ENCODE results near the gene KAZN.

The KAZN gene

DNA sequence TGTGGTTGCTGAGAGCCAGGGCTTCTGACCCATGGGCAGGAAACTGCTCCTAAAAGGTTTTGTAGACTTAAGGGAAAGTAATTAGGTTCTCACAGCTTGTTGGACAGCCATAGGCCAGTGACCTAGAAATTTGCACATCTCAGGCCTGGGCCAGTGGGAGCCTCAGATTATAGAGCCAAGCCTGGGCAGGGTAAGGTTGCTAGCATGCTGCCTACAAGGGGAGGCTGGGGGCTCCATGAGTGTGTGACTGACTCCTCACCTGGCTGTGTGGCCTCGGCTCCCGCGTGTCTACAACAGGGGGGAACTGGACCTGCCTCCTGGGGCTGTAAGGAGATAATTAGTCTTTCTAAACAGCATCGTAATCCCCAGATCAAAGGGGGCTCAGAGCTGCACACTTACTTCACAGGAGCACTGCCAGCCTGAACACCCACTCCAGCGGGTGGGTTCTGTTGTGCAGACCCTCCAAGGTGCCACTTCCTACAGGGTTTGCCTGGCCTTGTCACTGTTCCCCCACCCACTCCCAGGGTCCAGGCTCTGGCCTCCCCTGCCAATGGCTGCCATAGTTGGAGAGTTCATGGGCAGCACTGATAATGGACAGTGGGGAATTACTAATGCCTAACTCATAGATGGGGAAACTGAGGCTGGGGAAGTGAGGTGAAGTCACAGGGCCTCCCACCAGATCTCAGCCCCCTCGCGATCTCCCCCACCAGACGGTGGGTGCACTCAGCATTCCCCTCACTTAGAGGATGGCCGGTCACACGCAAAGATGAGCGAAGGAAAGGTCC, 324.6 kb downstream of the KAZN start:
- DNase-seq = no peak

DNA sequence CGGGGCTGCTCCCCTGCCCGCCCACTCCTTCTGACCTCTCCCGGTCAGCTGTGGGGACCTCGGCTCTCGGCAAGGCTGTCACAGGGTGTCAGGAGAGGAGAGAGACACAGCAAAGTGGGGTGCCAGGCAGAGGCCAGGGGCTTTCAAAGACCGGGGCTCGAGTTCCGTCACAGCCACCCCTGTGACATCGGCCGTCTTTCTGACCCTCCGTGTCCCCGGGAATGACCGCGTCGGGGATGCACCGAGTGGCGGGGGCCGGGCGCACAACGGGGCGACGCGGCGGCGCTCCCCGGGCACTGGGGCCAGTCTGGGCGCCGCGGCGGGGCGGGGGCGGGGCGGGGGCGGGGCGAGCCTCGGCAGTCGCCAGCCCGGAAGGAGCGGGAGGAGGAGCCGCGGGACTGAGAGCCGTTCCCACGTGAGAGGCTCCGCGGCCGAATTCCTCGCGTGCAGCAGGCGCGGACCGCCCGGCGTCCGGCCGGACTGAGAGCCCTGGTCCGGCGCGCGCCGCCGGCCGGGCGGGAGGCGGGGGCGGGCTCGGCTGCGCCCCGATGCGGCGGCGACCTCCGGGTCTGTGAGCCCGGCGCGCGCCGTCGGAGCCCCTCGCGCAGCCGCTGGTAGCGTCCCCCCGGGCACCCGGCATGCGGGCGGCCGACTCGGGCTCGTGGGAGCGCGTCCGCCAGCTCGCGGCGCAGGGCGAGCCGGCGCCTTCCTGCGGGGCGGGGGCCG, 325.4 kb downstream of the KAZN start:
- DNase-seq = peak; percentile 61 to 83 (median 74)

DNA sequence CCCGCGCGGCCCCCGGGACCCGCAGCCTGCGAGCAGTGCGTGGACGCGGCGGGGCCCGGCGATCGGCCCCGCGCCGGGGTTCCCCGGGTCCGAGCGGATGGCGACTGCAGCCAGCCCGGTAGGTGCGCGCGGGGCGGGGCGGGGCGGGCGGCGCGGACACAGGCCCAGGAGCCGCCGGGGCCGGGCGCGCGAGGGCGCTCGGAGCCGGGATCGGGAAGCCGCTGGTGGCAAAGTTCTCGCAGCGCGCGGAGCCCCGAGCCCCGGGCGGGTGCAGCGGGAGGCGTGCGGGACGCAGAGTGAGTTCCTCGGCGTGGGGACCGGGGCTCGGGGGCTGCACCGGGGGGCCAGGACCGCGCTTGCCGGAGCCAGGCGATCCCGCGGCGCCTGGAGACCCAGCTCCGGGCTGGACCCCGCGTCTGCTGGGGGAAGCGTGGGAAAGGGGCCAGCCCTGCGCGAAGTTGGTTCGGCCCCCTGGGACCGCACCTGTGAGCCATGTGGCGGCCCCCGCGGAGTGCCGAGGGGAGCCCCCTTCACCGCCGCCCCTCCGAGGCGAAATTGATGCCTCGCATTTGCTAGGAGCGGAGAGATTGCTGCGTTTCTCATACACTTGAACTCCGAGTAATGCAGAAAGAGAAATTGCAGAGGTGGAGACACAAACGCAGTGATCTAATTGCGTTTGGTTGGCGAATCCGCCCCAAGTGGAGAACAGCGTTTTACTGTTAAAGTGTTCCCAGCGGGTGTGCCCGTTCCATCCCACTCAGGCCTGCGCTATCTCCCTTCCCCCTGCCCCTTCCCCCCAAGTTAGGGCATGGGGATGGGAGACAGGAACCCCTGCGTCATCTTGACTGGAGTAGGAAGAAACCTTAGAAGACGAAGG, 326.2 kb downstream of the KAZN start:
- DNase-seq = peak; percentile 30 to 78 (median 53)

DNA sequence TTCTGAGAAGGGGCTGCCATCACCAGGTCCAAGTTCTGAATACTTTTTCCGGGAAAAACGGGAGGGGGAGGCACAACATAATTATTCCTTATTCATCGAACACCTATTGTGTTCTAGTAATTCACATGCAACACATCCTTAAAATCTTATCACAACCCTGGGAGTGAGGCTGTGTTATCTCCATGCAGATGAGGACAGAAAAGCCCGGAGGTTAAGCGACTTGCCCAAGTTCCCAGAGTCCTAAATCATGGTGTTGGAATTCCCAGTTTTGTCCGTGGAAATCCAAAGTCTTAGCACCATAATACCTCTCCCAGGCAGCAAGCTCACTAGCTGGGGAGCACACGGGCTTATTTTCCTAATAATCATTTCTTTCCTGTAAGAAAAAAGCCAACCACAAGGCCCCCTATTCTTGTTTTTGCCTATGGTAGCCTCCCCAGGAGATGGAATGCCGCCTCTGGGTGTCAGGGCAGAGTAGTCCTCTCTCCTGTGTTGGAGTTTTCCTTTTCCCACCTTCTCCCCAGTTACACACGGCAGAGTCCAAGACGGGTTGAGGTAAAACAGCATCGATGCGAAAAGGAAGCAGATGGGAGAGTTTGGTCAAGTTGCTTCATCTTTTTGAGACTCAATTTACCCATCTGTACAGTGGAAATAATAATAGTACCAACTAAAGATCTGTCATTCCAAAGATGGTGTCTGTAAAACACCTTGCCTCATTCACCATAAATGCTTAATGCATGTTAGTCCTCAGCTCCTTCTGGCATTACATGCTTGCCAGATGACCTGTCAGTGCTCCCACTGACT, 327.1 kb downstream of the KAZN start:
- DNase-seq = no peak

DNA sequence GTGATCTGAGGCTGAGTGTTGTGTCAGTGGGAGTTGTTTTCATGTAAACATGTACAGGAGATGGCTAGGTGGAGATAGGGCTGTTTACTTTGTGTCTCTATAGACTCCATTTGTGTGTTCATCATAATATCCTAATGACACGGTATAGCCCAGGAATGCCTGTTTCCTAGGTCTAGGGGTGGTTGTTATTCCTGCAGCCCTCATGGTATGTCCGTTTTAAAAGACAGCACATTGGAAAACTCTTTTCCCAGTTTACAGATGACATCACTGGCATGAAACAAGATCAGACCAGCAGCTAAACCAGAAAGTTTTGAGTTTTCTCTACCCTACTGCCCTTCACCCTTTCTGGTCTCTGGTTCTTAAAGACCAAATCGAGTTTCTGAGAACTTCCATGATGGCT, 327.7 kb downstream of the KAZN start:
- DNase-seq = no peak

DNA sequence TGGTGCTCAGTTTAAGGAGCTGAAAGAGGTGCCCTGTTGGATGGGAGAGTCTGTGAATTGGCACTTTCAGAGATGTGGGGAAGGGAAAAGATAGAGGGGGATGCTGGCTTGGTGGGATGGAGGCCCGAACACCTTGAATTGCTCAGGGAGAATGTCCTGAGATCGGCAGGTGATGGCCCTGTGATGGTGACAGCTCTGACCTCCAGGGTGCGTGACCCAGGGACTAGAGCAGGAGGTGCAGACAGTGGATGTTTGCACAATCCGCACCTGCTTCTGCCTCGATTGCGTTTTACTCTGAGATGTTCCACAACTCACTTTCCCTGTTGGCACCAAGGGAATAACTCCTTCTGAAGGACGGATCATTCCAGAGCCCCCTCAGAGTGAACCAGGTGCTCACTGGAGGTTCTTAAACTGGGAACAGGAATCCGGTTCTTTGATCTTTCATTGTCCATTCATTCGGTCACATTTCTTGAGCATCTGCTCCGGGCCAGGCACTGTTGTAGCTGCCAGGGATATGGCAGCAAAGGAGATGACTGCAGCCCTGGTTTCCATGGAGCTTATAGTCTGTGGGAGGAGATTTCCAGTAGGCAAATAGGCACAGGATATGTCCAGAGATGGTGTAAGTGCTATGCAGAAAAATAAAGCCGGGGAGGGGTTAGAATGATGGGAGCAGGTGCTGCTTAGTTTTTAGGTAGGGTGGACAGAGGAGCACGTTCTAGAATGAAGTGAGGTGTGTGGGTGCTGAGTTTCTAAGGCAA, 328.5 kb downstream of the KAZN start:
- DNase-seq = no peak

DNA sequence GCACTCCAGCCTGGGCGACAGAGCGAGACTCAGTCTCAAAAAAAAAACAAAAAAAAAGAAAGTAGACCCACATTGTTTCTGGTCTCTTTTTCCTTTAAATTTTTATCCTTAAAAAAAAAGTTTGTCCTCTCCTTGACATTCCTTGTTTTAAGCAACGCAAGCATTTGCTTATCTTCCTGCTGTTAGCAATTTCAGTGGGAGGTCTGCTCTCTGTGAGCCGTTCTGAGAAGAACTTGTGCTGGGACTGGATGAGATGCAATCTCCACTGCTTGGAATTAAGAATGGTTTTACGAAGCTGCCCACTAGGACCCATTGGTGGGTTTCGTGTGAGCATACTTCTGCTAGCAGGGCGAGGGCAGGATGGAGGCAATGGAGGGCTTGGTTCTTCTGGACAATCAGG, 329.9 kb downstream of the KAZN start:
- DNase-seq = no peak

DNA sequence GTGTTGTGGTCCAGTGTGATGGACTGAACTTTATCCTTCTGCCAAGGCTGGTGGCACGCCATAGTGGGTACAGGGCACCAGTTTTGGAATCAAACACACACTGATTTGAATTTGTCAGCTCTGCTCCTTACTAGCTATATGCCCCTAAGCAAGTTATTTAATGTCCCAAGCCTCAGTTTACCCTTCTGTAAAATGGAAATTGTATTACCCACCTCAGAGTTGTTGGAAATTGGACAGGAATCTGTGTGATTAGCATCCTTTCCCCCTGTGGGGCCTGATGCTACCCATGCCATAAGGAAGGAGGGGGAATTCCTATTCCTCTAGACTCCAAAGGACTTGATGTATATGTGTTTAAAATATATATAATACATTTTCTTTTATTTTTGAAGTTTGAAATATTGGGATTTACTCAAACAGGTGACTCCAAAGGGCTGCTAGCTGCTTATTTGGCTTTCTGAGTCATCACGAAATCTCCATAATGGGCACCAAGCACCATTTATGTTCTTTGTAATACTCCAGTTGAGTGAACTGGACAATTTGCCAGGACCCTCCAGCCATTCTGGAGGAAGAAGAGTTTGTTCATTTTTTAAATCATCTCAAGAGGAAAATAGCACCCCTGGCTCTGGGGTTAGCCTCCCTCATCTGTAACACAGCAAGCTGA, 330.5 kb downstream of the KAZN start:
- no peak for DNase-seq

DNA sequence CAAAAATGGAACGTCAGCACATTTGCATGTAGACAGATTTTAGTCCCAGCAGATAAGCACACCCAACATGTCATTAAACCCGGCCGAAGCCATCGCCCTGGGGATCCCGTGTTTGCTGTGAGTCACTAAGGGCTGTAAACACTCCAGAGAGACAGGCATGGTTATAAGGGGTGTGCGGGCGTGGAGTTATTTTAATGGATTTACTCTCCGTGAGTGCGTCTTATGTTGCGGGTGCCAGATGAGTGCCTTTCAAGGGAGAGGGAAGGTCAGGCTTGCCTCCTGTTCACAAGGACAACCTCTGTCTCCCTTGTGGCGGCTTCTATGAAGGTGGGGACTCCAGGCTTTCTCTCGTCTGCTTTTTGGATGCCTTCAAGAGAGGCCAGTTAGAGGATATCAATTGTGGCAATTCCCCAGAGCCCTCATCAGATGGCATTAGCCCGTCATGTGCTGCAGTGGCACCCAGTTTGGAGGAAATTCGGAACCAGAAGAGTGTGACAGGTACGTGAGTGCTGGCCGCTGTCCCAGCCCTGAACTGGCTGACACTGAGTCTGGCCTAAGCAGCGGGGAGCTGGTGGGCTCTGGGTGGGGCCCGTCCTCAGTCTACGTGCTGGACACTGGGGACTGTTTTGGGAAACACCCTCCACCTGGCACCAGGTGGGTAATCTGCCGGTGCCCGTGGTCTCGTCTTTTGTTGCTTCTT, 331.2 kb downstream of the KAZN start:
- DNase-seq = no peak

DNA sequence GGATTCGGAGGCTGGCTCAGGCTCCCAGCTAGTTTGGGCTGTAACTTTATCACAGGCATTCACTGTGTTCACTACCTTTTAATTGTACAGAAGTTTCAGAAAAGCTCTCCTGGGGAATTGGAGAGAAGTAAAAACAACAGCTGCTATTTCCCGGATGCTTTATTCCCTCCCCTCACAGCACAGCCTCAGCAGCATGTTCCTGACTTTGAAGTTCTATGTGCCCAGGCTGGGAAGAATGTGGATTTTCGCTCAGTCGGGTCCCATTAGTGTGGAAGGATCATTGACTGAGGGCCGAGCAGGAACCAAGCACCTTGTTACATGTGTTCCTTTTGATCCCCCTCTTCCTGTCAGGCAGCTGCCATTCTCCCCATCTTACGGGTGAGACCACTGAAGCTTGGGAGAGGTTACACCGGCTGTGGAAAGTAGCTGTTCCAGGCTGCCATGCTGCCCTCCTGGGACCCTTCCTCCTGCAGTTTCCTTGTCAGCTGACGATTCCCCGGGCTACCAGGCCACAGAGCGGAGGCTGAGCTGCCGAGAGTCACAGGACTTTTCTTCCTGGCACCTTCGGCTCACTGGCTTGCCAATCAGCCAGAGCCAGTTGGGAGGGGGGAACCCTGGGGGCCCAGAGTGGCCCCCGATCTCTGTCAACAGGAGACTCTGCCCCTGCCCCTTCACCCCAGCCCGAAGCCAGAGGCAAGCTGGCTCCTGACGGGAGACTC, 331.9 kb downstream of the KAZN start:
- DNase-seq = no peak

DNA sequence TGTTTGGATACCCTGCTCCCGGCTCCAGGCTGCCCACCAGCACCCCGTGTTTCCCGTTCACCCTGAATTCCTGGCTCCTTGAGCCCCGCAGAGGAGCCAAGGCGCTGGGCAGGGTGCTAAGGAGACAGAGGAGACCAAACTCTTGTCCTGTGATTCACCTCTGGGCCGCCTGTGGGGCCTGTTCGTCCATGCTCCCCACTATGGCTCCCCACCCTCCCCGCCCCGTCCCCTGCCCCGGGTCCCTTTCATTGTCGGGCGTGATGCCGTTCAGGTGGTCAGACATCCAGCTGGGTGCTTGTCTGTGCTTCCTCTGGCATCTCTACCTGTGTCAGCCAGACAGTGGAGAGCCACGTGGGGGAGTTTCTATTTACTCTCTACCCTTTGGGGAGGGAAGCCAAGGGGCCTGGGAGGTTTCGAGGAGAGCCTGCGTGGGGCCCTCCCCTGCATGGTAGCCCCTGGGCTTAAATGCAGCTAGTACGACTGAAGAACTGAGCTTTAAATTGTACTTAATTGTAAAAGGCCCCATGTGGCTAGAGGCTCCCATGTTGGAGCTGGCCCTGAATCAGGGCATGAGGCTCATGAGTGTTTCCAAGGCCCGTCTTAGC, 333.7 kb downstream of the KAZN start:
- DNase-seq = no peak

DNA sequence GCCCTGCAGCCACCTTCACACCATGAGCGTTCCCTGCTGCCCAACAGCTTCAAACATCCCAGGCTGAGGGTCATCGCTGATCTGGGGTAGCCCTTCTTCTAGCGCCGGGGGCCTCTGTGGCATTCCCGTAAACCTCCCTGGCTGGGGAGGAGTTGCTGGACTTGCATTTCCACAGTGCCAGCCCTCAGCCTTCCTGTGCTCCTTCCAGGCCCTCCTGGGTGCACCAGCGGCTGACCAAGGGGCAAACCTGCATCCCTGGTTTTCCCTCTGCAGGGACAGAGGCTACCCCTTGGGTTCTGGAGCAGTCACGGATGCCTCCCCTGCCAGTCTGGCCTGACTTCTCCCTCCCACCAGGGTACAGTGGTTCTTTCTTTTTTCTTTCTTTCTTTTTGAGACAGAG, 336.4 kb downstream of the KAZN start:
- no peak for DNase-seq

DNA sequence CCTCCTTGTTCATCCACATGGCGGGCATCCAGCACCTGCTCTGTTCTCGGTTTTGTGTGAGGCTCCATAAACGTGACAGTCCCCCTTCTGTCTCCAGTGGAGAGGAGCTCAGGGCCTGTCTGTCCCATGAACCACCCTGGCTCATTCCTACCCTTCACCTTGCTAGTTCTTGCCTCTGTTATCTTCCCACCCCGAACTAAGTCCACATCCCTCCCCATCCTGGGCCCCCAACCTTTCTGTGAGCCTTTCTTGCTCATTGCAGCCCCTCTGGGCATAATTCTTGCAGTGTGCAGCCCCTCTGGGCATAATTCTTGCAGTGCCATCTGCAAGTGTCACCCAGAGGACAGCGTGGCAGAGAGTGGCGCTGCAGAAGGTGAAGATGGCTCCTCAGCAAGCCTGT, 338.3 kb downstream of the KAZN start:
- DNase-seq = no peak

DNA sequence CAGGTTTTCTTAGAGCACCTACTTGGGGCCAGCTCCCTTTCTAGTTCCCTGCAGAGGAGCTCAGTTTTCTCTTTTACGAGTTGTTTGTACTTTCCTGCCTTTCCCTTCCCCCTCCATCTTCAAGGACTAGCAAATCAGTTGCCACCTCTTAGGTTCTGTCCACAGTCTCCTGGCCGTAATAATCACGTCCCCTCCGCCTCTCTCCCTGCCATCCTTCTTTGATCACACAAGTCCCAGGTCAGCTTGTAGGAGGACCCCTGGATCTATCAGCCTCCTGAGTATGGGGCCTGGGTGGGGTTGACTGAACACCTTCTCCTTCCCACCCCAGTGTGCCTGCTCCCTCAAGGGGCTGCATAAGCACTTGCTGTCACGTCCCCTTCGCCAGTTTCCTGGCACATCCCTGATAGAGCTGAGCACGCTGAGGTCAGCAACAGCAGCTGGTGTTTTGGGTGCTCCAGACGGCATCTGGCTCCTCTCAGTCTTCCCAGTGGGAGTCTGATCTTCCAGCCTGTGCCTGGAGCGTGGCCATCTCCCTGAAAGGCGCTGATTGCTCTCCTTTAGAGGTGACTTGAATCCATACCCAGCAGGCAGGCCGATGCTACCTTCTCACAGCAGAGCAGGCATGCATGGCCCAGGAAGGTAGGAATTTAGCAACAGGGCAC, 338.9 kb downstream of the KAZN start:
- no peak for DNase-seq

DNA sequence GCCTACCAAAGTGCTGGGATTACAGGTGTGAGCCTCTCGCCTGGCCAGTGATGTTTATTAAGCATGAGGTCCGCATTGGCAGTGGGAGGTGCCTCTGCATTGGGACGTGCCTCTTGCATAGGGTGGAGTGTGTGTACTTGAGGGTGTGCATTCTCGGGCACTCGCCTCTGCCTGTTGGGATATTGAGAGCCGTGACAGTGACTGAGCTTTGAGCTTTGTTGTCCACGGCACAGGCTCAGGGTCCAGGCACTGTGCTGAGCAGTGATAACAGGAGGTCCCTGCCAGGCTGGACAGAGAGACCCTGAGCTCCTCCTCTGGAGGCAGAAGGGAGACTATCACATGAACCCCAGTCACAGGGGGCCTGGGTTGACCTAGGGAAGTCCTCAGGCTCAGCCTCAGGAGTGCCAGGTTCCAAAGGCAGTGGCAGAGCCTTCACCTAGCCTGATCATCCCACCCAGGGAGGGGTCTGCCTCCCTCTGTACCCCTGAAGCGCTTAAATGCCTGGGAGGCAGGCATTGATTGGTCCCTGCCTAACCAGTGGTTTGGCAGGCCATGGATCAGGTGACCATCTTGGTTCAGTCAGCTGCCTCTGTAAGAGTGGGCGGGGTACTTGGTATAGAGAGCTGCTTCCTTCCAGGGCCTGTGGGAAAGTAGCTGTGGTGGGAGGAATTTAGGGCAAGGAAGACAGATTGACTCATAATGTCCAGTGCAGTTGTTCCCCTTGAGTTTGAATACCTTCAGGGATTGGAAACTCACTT, 341.2 kb downstream of the KAZN start:
- DNase-seq = peak; percentile 68 to 81 (median 69)

DNA sequence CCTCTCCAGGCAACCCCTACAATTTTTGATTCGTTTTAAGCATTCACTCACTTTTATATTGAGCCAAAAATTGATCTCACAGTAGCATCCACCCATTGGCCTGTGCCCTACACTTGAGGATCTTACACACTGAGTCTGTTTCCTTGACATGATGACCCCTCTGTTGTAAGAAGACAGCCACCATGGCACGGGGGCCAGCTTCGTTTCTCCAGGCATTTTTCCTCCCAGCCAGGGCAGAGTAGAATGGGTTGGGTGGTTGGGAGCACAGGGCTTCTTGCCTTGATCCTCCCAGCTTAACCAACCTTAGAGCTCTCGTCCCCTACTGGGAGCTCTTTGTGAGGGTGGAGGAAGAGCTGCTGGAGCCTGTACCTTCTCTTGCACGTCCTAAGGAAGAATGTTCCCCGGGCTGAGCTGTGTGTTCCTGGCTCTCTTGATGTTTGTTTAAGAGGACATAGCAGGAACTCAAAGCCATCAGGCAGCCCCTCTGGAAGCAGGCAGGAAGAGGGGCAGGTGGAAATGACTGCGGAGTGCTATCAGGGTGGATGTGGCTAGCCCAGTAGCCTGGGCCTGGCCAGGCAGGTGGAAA, 341.9 kb downstream of the KAZN start:
- no peak for DNase-seq

DNA sequence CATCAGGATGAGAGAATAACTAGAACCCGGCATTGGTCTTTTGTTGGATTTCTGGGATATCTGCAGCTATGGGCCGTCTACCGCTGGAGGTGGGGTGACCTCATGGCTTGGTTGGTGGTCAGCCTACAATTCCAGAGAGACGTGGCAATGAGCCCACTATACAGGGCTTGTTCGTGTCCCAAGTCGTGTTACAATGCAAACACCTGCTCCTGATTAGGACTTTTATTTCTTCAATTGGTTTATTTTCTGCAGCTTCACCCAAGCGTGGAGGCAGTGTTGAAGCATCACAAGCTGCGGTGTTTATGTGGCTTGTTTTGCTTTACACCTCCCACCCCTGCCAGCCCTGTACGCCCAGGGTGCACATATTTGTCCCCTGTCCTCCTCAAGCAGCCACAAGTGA, 343.4 kb downstream of the KAZN start:
- DNase-seq = no peak
